CD4-positive, alpha-beta T cell (primary cell): ENCODE data around the gene ANTXR1. TPM values are rescaled to one million over a fixed set of nuclear protein-coding genes. Genes with fewer than 3 reads are reported as not detected.

Experiments used
- ATAC-seq: fragments of 200-7000 bp; cut with Tn5 transposase; one replicate; pipeline ENCODE4 v1.10.0; 2022; ENCODE audit warnings: mild to moderate bottlenecking; ENCODE audit not compliant: poor library complexity
- CTCF ChIA-PET: fragments of 350-600 bp; sonication (Branson Sonifier 250); formaldehyde crosslinking; loops from one replicate; lab custom pipeline; 2021; ENCODE audit warnings: antibody characterized with exemption, inconsistent platforms; lab: Charles Lee
- POLR2A ChIA-PET: fragments of 350-600 bp; sonication (Branson Sonifier 250); formaldehyde crosslinking; loops from one replicate; lab custom pipeline; 2021; ENCODE audit warnings: antibody characterized with exemption, inconsistent platforms; lab: Charles Lee
- DNase-seq, 14 experiments: peaks; one replicate each; pipeline ENCODE4 v3.0.0-alpha.2; 2013 to 2020; ENCODE audit warnings: mixed read lengths in 2 of 14
- H3K27ac ChIP-seq, 2 donors: one replicate each; pipeline versions ENCODE4 v1.5.1 to v1.7.0; 2013; ENCODE audit warnings: low read length in 2 of 2, low read depth in 1 of 2, mild to moderate bottlenecking in 1 of 2
- H3K27me3 ChIP-seq, 2 experiments: 1 replicate in 1 of 2; 2 replicates in 1 of 2; pipeline versions ENCODE4 v1.6.1 to v1.7.0; 2013; ENCODE audit warnings: low read length in 2 of 2, control low read depth in 1 of 2, mild to moderate bottlenecking in 1 of 2, moderate library complexity in 1 of 2; ENCODE audit not compliant: insufficient read depth in 2 of 2, control insufficient read depth in 1 of 2
- H3K36me3 ChIP-seq: one replicate; pipeline ENCODE4 v1.6.1; 2013; ENCODE audit warnings: low read length, control low read depth; ENCODE audit not compliant: insufficient read depth
- H3K4me1 ChIP-seq: one replicate; pipeline ENCODE4 v1.6.1; 2013; ENCODE audit warnings: low read length, control low read depth; ENCODE audit not compliant: insufficient read depth
- H3K4me3 ChIP-seq: one replicate; pipeline ENCODE4 v1.5.1; 2013; ENCODE audit warnings: mild to moderate bottlenecking, low read length, moderate library complexity
- H3K9me3 ChIP-seq, 2 experiments: 1 replicate in 1 of 2; 2 replicates in 1 of 2; pipeline versions ENCODE4 v1.6.1 to v1.7.0; 2013; ENCODE audit warnings: low read length in 2 of 2, mild to moderate bottlenecking in 2 of 2, control low read depth in 1 of 2, moderate library complexity in 1 of 2; ENCODE audit not compliant: control insufficient read depth in 1 of 2, insufficient read depth in 1 of 2
- H3K27ac Mint-ChIP-seq: one replicate; pipeline ENCODE4 v1.8.0; 2020; ENCODE audit warnings: mixed read lengths
- H3K27me3 Mint-ChIP-seq: one replicate; pipeline ENCODE4 v1.8.0; 2021; ENCODE audit warnings: mixed read lengths
- H3K36me3 Mint-ChIP-seq: one replicate; pipeline ENCODE4 v1.8.0; 2021; ENCODE audit warnings: low read depth, mixed read lengths
- H3K4me1 Mint-ChIP-seq: one replicate; pipeline ENCODE4 v1.8.0; 2021; ENCODE audit warnings: low read depth, mixed read lengths
- H3K4me3 Mint-ChIP-seq: one replicate; pipeline ENCODE4 v1.8.0; 2020; ENCODE audit warnings: mild to moderate bottlenecking, mixed read lengths
- H3K9me3 Mint-ChIP-seq: one replicate; pipeline ENCODE4 v1.8.0; 2020; ENCODE audit warnings: mixed read lengths
- intact Hi-C, 2 experiments: fragments of 100-400 bp; cut with DNase I in 1 of 2; cut with micrococcal nuclease in 1 of 2; formaldehyde crosslinking; loops; one replicate each; pipeline versions ENCODE4 v1.15.1 to v1.9.0; 2023 to 2025; cut with DNase I, micrococcal nuclease
- total RNA-seq, 174 experiments: library from RNA in 2 of 174; stranded (reverse) in 2 of 174; gene quantifications; one replicate each; pipeline ENCODE4 v1.2.3 and lab custom pipeline; 2021 to 2026
- TF ChIP-seq, protein P1 (sequence below): fragments of 200-600 bp; IDR thresholded peaks from one replicate; pipeline ENCODE4 v1.8.0; 2022; ENCODE audit warnings: antibody characterized with exemption, mild to moderate bottlenecking

Gene ANTXR1
- total RNA-seq, 2 experiments from 2014 or later: not detected

DNA sequence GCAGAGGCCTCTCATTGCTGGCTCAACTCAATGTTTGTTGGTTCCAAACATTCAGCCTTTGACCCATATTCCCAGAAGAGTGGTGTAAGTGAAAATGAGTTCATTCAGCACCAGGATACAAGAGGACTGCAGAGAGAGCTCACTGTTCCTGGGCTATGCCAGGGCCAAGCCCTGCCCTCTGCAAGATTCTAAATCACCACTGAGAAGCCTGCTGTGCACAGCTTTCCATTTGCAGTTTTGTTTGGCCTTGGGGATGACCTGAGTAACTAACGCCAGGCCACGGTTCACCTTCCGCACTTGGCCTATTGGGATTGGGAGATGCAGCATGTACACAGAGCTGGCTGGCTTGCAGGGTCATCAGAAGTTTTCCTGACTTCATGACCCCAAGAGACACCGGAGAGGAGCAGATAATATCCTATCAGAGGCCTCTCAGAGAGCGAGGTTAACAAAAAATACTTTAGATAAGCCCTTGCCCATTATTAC, 25.9 kb upstream of the ANTXR1 start:
- DNase-seq (no peak), ATAC-seq (no peak)
- ChIA-PET CTCF (no interaction called here), POLR2A (no interaction called here)
- Mint-ChIP-seq H3K36me3 (no peaks in the 10 kb centered on the region), H3K4me3 (no peak overlapping the region), H3K4me1 (no peaks in the 10 kb centered on the region), H3K9me3 (no peaks in the 10 kb centered on the region), H3K27ac (no peak overlapping the region), H3K27me3 (peaks cover 5% of the 10 kb centered on the region)
- TF ChIP-seq, protein P1, sequence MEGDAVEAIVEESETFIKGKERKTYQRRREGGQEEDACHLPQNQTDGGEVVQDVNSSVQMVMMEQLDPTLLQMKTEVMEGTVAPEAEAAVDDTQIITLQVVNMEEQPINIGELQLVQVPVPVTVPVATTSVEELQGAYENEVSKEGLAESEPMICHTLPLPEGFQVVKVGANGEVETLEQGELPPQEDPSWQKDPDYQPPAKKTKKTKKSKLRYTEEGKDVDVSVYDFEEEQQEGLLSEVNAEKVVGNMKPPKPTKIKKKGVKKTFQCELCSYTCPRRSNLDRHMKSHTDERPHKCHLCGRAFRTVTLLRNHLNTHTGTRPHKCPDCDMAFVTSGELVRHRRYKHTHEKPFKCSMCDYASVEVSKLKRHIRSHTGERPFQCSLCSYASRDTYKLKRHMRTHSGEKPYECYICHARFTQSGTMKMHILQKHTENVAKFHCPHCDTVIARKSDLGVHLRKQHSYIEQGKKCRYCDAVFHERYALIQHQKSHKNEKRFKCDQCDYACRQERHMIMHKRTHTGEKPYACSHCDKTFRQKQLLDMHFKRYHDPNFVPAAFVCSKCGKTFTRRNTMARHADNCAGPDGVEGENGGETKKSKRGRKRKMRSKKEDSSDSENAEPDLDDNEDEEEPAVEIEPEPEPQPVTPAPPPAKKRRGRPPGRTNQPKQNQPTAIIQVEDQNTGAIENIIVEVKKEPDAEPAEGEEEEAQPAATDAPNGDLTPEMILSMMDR: no peak
- Histone ChIP-seq H3K36me3 (no peaks in the 10 kb centered on the region), H3K9me3 (no peaks in the 10 kb centered on the region), H3K4me3 (no peak overlapping the region), H3K27ac (no peak overlapping the region), H3K27me3 (no peaks in the 10 kb centered on the region), H3K4me1 (no peaks in the 10 kb centered on the region)
- intact Hi-C loops: no loop called here

DNA sequence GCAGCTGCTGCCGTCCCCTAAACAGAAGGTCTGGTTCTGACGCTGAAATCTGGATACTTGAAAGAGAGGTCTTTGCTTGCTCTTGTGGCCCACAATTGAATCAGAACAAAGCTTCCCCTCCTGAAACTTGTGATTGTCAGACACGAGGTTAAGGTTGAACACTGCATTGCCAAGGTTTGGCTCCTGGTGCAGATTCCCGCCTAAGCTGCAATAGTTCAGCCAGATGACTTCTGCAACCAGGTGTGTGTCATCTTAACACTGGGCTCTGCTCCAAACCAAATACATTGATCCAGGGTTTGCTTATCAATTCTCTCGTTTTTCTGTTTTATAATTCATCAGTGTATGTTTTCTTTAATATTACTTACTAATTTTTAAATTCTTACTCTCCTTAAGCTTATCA, 23.9 kb upstream of the ANTXR1 start:
- Mint-ChIP-seq H3K9me3 (no peaks in the 10 kb centered on the region), H3K4me1 (no peaks in the 10 kb centered on the region), H3K27ac (no peak overlapping the region), H3K4me3 (no peak overlapping the region), H3K36me3 (no peaks in the 10 kb centered on the region), H3K27me3 (peaks cover 5% of the 10 kb centered on the region)
- Histone ChIP-seq H3K27ac (no peak overlapping the region), H3K27me3 (peaks cover 0 to under 1% of the 10 kb centered on the region in 2 experiments), H3K4me1 (no peaks in the 10 kb centered on the region), H3K36me3 (no peaks in the 10 kb centered on the region), H3K4me3 (no peak overlapping the region), H3K9me3 (no peaks in the 10 kb centered on the region)
- CTCF ChIA-PET: no interaction called here
- POLR2A ChIA-PET: no interaction called here
- ATAC-seq (no peak), DNase-seq (no peak)
- intact Hi-C loops: no loop called here
- TF ChIP-seq, protein P1: no peak

DNA sequence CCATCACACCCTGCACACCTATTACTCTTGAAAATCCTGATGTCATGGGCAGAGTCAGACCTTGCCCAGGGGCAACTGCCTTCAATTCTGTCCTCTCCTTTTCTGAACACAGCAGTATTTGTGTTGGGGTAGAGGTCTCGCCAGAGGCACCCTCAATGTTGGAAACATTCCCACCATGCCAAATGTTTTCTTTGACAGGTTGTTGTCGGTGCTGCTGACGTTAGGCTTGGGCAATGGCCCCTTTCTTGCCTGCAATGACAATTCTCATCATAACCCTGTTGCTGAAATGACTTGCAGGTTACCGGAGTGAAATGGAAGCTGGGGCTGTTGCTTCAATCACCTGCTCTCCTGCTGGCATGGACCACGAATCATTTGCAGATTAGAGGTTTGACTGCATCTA, 20.6 kb upstream of the ANTXR1 start:
- TF ChIP-seq, protein P1: no peak
- H3K27me3 ChIP-seq: peaks cover 2 to 5% of the 10 kb centered on the region in 2 experiments
- no peaks in the 10 kb centered on the region for H3K9me3 ChIP-seq
- peaks cover 9% of the 10 kb centered on the region for H3K27me3 Mint-ChIP-seq
- ChIA-PET POLR2A (no interaction called here), CTCF (no interaction called here)
- no peaks in the 10 kb centered on the region for H3K36me3 ChIP-seq
- no peak overlapping the region for H3K4me3 Mint-ChIP-seq
- no peak overlapping the region for H3K27ac ChIP-seq
- ATAC-seq (no peak), DNase-seq (no peak)
- H3K27ac Mint-ChIP-seq: no peak overlapping the region
- no peaks in the 10 kb centered on the region for H3K36me3 Mint-ChIP-seq
- intact Hi-C loops: no loop called here
- no peak overlapping the region for H3K4me3 ChIP-seq
- H3K4me1 ChIP-seq: no peaks in the 10 kb centered on the region
- no peaks in the 10 kb centered on the region for H3K4me1 Mint-ChIP-seq
- H3K9me3 Mint-ChIP-seq: no peaks in the 10 kb centered on the region
